HFFc6 (cell line): Measurements from ENCODE around the gene CRACR2A. TPM values are rescaled to one million over a fixed set of nuclear protein-coding genes. Genes with fewer than 3 reads are reported as not detected.

Source experiments
- DNase-seq: peaks from one replicate; pipeline ENCODE4 v3.0.0-alpha.2; 2018
- H3K27ac Mint-ChIP-seq: 2 replicates; pipeline ENCODE4 v1.8.0; 2020; ENCODE audit warnings: mild to moderate bottlenecking, mixed read lengths
- H3K27me3 Mint-ChIP-seq: 2 replicates; pipeline ENCODE4 v1.8.0; 2021; ENCODE audit warnings: mild to moderate bottlenecking, moderate library complexity, mixed read lengths; ENCODE audit not compliant: insufficient read depth
- H3K36me3 Mint-ChIP-seq: 2 replicates; pipeline ENCODE4 v1.8.0; 2021; ENCODE audit warnings: low read depth, mixed read lengths
- H3K4me1 Mint-ChIP-seq: 2 replicates; pipeline ENCODE4 v1.8.0; 2020; ENCODE audit warnings: low read depth, mixed read lengths
- H3K4me3 Mint-ChIP-seq: 2 replicates; pipeline ENCODE4 v1.8.0; 2020; ENCODE audit warnings: mild to moderate bottlenecking, moderate library complexity, mixed read lengths
- H3K9me3 Mint-ChIP-seq: 2 replicates; pipeline ENCODE4 v1.8.0; 2020; ENCODE audit warnings: mild to moderate bottlenecking, mixed read lengths
- CTCF ChIP-seq: fragments of 200-600 bp; sonication (generic); IDR thresholded peaks from 2 replicates; pipeline ENCODE4 v1.5.0; 2021; ENCODE audit warnings: antibody characterized with exemption, mild to moderate bottlenecking
- total RNA-seq, 6 experiments: library from RNA; stranded (reverse); fragmentation: NEBNext Ultra II Directional; extraction: Animal tissue kit (Norgen Biotek cat#: 25700); gene quantifications; 2 replicates in 1 of 6; 3 replicates in 5 of 6; pipeline ENCODE4 v1.2.3, GENCODE V29; 2021

CRACR2A gene
- total RNA-seq, 6 experiments from 2014 or later, result 0.13 to 0.37 (median 0.18) TPM

GRCh38 chr12:3741882-3742672 is 10.8 kb downstream of the CRACR2A start:
- H3K27ac Mint-ChIP-seq, result no peak overlapping the region
- TF ChIP-seq CTCF, result no peak
- H3K36me3 Mint-ChIP-seq, result no peaks in the 10 kb centered on the region
- peaks cover 21% of the 10 kb centered on the region for H3K27me3 Mint-ChIP-seq
- no peak for DNase-seq
- no peaks in the 10 kb centered on the region for H3K9me3 Mint-ChIP-seq
- no peaks in the 10 kb centered on the region for H3K4me1 Mint-ChIP-seq
- H3K4me3 Mint-ChIP-seq, result no peak overlapping the region

- no peak for TF ChIP-seq CTCF
- DNase-seq, result no peak
Measured at GRCh38 chr12:3740480-3741231, 12.3 kb downstream of the CRACR2A start.

GRCh38 chr12:3735432-3735831 is 17.5 kb downstream of the CRACR2A start:
- Mint-ChIP-seq H3K27me3 (peaks cover 2% of the 10 kb centered on the region; the same call in 1 of the 2 replicates), H3K4me3 (no peak overlapping the region), H3K9me3 (no peaks in the 10 kb centered on the region), H3K4me1 (no peaks in the 10 kb centered on the region), H3K27ac (no peak overlapping the region), H3K36me3 (no peaks in the 10 kb centered on the region)
- no peak for DNase-seq
- TF ChIP-seq CTCF, result no peak

More at GRCh38 chr12:3740480-3741231, 12.3 kb downstream of the CRACR2A start:
- H3K4me1 Mint-ChIP-seq, result no peaks in the 10 kb centered on the region
- no peak overlapping the region for H3K27ac Mint-ChIP-seq
- H3K9me3 Mint-ChIP-seq, result no peaks in the 10 kb centered on the region
- H3K4me3 Mint-ChIP-seq, result no peak overlapping the region
- peaks cover 21% of the 10 kb centered on the region for H3K27me3 Mint-ChIP-seq
- H3K36me3 Mint-ChIP-seq, result no peaks in the 10 kb centered on the region

GRCh38 chr12:3732901-3733300 is 20.0 kb downstream of the CRACR2A start:
- no peak for TF ChIP-seq CTCF
- H3K9me3 Mint-ChIP-seq, result no peaks in the 10 kb centered on the region
- no peaks in the 10 kb centered on the region for H3K36me3 Mint-ChIP-seq
- no peak overlapping the region for H3K4me3 Mint-ChIP-seq
- H3K4me1 Mint-ChIP-seq, result no peaks in the 10 kb centered on the region
- no peak for DNase-seq
- no peak overlapping the region for H3K27ac Mint-ChIP-seq
- peaks cover 8% of the 10 kb centered on the region for H3K27me3 Mint-ChIP-seq

GRCh38 chr12:3730111-3730510 is 22.8 kb downstream of the CRACR2A start:
- peaks cover 13% of the 10 kb centered on the region for H3K27me3 Mint-ChIP-seq
- no peaks in the 10 kb centered on the region for H3K9me3 Mint-ChIP-seq
- no peak overlapping the region for H3K27ac Mint-ChIP-seq
- no peak overlapping the region for H3K4me3 Mint-ChIP-seq
- no peak for TF ChIP-seq CTCF
- no peaks in the 10 kb centered on the region for H3K36me3 Mint-ChIP-seq
- no peak for DNase-seq
- H3K4me1 Mint-ChIP-seq, result no peaks in the 10 kb centered on the region
